Measurements from ENCODE around the gene WFIKKN1.
A peak's percentile ranks its signal among the peaks of the same experiment; 100 is the strongest.

The WFIKKN1 gene

DNA sequence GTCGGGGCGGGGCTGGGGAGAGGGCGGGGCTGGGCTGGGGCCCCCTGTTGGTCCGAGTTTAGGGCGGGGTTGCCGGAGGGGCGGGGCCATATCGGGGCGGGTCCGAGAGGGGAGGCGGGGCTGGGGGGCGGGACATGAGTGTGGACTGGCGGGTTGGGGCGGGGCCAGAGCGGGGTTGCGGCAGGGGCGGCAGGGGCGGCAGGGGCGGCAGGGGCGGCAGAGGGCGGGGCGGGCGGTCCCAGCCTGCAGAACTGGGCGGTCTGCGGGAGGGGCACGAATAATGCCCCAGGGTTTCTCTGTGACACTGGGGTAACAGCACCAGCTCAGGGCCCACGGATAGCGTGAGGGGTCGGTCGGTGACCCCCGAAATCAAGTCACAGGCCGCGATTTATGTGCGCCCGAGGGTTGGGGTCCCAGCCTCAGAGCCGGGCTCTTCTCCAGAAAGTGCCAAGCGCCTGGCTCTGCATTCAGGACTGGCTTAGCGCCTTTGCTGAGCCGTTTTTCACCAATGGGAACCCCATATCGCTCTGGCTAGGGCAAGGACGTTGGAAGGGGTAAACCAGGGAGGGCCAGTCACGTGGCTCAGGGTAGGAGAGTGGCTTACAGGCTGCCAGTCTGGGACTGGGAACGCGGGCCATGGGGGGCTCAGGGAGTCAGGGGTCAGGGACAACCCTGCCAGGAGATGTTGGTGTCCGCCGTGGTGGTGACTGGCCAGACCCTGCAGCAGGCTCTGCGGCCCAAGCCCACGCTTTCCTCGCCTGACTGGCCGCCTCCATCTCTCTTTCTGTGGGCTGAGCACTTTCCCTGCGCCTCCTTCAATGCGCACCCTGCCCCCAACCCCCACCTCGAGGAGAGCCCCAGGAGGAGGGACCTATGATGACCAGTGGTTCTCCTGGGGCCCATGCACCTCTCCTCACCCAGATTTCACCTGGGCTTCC, 6.6 kb downstream of the WFIKKN1 start:
- peak; percentile 72 to 80 for DNase-seq (ENCODE audit: low read depth in 2 of 2)

DNA sequence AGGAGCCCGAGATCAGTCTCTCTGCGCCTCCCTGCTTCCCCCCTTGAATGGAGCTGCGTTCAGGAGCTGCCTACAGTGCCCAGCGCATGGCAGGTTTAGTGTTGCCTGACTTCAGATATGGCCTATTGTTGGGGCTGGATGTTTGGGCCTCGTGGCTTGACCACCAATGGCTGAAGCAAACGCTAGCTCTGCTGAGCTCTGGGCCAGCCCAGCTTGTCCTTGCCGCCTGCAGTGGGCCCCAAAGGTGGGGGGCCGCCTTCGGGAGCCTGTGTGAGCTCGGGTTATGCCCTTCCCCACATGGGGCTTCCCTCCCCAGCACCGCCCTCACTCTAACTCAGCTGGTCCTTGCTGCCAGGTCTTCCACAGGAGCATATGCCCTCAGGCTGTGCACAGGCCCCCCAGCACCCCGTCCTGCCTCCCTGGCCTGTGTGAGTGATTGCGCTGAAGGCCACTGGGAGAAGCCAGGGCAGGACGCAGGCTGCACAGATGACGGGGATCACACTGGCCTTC, 7.3 kb downstream of the WFIKKN1 start:
- no peak for DNase-seq (ENCODE audit: low read depth in 2 of 2)

DNA sequence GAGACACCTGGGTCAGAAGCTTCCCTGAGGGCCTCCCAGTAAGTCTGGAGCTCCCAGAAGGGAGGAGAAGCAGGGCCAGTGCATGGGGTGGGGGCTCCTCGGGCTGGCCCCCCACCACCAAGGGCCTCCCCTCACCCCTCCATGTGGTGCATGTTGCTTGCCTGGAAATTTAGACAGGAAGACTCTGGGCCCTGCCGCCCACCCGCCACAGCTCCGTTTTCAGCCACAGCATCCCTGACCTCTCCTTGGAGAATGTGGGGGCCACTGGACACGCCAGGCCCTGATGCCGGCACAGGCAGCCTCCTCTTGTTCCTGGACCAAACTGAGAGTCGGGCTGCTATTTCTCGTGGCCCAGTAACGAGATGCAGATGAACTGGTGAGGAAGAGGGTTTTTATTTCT, 8.1 kb downstream of the WFIKKN1 start:
- no peak for DNase-seq (ENCODE audit: low read depth in 2 of 2)

DNA sequence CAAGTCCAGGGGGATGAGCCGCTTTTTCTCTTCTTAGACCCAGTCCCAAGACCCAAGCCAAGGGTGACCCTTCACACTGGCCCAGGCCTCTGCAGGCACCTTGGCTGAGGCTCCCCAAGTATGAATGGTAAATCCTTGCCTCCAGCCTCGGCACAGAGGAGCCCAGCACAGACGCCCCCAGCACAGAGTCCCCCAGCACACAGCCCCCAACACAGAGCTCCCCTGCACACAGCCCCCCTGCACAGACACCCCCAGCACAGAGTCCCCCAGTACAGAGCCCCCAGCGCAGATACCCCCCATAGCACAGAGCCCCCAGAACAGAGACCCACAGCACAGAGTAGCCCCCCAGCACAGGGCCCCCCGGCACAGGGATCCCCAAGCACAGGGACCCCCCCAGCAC, 9.8 kb downstream of the WFIKKN1 start:
- no peak for DNase-seq (ENCODE audit: low read depth in 2 of 2)

DNA sequence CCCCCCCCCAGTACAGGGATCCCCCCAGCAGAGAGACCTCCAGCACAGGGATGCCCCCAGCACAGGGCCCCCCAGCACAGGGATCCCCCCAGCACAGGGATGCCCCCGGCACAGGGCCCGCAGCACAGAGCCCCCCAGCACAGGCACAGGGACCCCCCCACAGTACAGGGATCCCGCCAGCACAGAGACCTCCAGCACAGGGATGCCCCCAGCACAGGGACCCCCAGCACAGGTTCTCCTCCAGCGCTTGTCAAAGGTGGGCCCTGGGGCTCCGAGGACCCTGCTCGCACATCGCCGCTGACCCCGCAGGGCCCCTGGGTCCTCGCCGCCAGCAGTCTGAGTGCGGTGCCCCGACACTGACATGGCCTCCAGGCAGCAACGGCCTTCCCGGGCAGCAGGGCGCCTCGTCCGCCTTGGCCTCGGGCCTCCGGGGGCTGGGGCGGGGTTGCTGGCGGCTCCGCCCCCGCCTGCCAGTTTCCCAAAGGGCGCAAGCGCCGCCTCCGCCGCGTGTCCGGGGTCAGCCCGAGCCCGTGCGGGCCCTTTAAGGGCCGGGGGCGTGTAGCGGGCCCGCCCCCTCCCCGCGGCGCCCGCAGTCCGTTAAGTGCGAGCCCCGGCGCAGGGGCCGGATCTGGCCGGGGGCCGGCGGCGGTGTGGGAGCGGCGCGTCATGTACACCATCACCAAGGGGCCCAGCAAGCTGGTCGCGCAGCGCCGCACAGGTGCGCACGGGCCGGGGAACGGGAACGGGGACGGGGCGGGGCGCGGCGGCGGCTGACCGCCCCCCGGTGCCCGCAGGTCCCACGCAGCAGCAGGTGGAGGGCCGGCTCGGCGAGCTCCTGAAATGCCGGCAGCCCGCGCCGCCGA, 10.8 kb downstream of the WFIKKN1 start, which contains the start of gene MCRIP2:
MCRIP2 (plus strand) TSS at position 503 of the 863 bp plus-strand sequence; CDS start at position 667, 164 bp downstream.
- peak in 1 of 2 donors; percentile 44 for DNase-seq (ENCODE audit: low read depth in 2 of 2)

DNA sequence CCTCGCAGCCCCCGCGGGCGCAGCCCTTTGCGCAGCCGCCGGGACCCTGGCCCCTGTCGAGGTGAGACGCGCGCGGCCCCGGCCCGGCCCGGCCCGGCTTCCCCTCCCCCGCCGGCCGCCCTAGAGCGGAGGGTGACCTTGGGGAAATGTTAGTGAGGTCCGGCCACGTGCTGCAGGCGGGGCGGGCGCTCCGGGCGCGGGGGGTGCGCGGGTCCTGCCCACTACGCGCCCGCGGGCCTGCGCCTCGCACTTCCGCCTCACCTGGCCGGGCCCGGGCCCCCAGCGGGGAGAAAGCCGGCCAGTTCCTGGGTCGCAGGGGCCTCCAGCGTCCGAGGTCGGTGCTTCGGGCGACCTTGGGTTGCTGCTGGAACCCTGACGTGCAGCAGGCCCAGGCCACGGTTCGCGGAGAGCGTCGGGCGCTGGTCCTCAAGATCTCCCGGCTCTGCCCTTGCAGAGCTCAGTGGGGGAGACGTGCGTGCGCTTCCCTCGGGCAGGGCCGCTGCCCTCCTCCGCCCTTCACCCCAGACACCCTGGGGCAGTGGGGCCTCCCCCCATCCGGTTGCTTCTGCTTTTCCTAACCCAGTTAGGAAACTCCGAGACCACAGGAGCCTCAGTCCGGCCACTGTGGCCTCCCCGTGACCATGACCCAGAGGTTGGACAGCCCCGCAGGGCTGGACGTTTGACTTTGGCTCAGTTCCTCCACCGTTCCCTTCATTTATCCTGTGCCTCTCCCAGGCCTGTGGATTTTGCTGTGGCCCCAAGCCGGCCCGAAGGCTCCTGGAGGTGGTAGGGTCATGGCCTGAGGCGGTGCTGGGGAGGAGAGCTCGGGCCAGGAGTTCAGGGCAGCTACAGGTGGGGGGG, 11.6 kb downstream of the WFIKKN1 start:
- no peak for DNase-seq (ENCODE audit: low read depth in 2 of 2)

DNA sequence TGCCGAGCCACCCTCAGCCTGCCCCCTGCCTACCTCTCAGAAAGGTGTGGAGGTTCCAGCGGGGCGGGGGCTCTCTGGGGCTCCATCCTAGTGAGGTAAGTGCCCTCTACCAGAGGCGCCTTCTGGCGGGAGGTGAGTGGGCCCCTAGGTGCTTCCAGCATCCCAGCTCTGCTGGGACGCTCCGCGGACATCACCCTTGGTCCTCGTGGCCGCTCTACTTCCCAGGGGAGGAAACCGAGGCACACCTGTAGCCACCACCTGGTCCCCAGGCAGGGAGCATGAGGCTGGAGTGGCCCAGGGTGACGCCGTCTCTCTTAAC, 12.2 kb downstream of the WFIKKN1 start:
- DNase-seq (ENCODE audit: low read depth in 2 of 2), result no peak

DNA sequence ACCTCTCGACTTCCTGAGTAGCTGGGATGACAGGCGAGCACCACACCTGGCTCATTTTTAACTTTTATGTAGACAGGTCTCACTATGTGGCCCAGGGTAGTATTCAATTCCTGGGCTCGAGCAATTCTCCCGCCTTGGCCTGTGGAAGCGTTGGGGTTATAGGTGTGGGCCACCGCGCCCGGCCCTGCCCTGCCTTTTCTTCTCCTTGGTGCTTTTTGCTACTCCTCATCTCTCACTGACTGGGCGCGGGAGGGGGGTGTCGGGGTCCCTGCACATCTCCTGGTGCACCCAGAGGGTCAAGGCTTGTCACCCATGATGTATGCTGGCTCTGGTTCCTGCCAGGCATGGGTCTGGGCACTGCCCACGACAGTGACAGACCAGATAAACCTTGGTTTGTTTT, 13.8 kb downstream of the WFIKKN1 start:
- no peak for DNase-seq (ENCODE audit: low read depth in 2 of 2)

DNA sequence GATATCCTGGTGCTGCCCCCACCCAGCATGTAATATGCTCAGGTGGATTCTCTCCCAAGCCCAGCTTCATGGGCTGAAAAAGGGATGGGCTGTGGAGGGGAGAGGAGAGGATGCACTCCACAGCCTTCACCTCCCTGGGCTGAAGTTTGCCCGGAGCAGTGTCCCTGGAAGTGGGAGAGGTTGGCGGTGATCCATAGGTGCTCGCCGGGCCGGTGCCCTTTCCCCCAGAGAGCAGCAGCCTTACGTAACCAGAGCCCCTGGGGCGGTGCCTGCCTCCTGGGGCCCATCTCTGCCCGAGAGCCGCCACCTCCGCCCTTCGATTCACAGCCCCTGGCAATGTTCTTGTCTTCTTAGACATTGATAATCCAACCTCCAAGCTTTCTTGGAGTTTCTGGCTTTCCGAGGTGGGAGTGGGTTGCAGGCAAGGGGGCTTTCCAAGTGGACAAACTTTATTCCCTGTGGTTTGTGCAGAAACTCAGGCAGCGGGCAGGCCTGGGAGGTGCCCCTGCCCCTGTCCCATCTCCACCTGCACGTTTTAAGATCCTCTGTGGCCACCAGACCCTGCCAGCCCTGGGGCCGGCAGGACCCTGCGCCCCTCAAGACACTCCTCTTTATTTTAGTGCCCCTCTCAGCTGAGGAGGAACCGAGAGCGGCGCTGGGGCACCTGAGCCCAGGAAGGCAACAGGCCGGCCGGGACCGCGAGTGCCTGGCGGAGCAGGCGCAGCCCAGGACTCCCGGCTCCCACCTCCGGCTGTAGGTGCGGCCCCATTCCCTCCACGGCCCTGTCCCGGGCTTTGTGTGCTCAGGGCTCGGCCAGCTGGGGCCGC, 15.3 kb downstream of the WFIKKN1 start:
- no peak for DNase-seq (ENCODE audit: low read depth in 2 of 2)

DNA sequence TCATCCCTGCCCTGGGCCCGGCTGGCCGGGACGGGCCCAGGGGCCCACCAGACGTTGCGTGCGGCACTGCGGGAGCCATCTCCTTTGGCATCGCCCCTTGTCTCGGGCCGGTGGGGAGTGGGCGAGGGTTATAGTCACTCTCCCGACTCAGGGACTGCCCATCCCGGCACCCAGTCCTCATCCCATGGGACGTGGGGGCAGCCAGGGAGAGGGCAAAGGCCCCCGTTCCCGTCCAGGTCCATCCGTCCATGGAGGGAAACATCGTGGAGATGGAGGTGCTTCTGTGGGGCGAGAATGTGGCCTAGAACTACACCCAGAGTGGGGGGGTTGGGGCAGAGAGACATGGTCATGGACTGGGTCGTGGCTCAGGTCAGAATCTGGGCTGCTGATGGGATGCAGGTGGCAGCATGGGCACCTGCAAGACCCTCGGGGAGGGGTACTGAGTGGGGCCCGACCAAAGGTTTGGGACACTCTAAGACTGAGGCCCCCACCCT, 15.9 kb downstream of the WFIKKN1 start:
- DNase-seq (ENCODE audit: low read depth in 2 of 2), result no peak

DNA sequence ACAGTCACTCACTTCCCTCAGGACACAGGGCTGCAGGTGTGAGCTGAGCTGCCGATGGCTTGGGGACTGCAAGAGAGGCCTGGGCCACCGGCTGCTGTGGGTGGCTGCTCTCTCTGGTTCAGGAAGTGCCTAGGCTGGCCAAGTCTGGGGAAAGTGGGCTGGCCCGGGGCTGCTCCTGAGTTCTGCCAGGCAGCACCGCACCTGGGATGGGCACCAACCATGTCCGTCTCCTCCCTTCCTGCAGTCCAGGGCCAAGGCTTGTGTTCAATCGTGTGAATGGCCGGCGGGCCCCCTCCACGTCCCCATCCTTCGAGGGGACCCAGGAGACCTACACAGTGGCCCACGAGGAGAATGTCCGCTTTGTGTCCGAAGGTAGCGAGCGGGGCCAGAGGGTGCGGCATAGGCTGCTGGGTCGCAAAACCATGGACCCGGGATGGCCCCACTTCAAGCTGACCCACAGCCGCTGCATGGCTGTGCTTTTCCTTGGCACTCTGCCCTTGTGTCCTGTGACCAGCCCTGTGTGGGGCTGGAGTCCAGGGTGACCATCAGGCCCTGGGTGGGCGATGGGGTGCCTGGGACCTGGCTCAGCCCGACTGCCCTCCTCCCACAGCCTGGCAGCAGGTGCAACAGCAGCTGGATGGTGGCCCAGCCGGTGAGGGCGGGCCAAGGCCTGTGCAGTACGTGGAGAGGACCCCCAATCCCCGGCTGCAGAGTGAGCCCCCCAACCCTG, 16.6 kb downstream of the WFIKKN1 start:
- no peak for DNase-seq (ENCODE audit: low read depth in 2 of 2)

DNA sequence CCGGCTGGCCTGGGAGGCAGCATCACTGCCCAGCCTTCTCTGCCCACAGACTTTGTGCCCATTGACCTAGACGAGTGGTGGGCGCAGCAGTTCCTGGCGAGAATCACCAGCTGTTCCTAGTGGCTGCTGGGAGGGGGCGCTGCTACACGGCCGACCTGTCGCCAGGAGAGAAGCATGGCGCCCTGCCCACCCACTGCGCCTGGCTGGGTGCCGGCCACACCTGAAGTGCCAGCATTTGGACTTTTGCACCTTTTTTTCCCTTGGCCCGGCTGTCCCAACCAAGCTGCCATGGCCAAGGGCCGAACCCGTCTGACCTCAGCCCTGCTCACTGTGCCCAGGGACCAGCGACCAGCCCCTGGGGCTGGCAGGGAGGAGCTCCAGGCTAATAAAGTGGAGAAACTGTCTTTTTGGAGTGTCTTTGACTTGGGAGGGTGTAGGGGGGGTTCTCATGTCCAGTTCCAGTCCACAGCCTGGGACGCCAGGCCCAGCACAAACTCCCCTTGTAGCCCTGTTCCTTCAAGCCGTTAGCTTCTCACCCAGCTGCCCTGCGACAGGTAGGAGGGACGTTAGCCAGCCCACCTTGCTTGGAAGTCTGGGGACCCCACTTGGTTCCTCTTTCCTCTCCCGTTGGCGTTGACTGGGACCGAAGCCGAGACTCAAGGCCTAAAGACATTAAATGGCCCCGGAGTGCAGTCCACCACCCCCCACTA, 17.4 kb downstream of the WFIKKN1 start:
- no peak for DNase-seq (ENCODE audit: low read depth in 2 of 2)

DNA sequence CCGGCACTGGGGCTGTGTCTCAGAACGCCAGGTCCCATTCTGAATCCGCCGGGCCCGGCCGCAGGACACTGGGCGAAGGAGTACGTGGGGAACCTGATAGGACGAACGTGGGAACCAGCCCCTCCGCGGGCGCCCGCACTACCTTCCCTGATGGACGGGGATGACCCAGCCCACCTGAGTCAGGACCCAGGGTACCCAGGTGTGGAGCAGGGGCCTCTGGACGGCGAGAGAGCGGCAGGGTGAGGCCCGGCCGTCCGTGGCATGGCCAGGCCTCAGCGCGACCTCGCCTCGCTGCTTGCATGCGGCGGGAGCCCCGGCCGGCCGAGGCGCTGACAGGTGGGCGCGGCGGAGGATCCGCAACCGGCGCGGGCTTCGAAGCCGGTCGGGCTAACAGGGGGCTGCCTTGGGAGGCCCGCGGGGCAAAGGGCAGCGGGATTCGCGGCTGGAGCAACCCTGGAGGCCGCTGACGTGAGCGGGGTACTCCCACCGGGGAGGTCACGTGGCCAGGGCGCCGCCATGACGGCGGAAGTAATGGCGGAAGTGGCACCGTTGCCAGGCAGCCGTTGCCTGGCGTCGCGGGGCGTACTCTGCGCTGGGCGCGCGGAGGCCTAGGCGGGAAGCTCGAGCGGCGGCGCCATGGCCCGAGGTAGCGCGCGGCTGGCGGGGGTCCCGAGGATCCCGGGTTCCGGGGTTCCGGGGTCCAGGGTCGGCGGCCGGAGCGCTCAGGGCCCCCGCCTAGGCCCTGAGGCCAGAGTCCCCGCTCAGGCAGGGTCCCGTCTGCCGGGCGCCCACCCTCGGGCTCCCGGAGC, 18.2 kb downstream of the WFIKKN1 start, which contains the start of gene WDR90:
WDR90 (plus strand) TSS at position 585 of the 809 bp plus-strand sequence; CDS start at position 637, 52 bp downstream.
- DNase-seq (ENCODE audit: low read depth in 2 of 2), result peak; percentile 83 to 89

DNA sequence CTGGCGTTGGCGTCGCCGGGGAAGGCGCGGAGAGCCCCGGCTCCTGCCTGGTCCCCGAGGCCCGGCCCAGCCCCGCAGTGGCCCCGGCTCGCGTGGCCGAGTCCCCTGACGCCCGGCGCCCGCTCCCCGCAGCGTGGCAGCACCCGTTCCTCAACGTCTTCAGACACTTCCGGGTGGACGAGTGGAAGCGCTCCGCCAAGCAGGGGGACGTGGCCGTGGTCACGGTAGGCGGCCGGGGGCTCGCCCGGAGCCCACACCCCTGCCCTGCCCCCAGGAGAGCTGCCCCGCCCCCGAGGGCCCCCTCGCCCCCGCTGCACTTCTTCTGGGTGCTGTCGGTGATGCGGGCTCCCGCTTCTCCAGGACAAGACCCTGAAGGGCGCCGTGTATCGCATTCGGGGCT, 18.8 kb downstream of the WFIKKN1 start:
- DNase-seq (ENCODE audit: low read depth in 2 of 2), result no peak

DNA sequence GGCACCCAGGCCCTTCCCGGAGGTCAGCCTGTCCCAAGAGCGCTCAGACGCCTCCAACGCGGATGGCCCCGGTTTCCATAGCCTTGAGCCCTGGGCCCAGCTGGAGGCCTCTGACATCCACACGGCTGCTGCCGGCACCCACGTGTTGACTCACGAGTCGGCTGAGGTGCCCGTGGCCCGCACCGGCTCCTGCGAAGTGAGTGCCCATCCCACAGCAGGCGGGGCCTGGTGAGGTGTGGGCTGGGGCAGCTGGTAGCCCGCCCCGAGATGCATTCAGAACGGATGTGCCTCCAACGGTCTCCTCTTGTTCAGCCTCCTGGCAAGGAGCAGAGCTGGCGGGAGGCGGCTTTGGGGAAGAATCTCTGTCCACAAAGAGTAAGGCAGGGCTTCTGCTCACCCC, 21.1 kb downstream of the WFIKKN1 start:
- no peak for DNase-seq (ENCODE audit: low read depth in 2 of 2)

DNA sequence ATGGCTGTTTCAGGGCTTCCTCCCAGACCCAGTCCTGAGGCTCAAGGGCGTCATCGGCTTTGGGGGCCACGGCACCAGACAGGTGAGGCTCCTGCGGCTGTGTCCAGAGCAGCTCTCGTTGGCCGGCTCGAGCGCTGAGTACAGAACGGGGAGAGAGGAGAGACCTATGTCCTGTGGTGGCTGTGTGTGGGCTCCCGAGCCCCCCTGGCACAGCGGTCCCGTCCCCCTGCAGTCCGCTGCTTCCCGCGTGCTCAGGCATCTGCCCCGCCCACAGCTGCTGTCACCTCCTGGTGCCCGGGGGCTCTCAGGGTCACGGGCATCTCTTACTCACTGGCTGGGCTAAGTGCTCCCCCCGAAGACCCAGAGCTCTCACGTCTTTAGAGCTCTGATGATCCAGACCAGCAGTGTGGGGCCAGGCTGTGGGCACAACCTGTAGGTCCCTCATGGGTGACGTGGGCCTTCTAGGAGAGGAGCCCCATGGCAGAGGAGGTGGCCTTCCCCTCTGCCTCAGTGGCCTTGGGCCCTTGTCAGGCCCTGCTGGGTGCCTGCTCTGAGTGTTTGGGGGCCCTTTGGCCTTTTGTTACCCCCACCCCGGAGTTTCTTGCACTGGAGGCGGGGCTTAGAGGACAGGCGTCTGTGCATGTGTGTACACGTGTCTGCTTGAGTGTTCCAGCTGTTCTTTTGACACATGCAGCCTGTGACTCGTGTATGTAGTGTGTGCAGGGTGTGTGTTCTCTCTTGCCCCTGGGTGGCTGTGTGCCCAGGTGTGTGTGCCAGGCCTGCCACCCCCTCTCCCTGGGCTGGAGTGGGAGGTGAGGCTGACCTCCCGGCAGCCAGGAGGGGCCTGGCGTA, 21.9 kb downstream of the WFIKKN1 start:
- no peak for DNase-seq (ENCODE audit: low read depth in 2 of 2)

DNA sequence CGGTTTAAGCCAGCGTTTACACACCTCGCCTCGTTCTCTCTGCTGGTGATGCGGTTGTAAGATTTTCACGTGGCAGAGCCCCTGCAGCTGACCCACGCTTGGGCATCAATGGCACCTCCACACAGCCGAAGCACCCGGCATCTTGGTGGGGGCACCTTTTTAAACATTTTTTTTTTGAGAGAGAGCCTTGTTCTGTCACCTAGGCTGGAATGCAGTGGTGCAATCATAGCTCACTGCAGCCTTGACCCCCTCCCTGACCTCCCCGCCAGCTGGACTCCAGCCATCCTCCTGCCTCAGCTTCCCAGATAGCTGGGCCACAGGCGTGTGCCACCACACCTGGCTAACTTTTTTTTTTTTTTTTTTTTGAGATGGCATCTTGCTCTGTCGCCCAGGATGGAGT, 23.2 kb downstream of the WFIKKN1 start:
- no peak for DNase-seq (ENCODE audit: low read depth in 2 of 2)

Data from activated CD8-positive, alpha-beta memory T cell treated with anti-CD3 and anti-CD28 coated beads for 4 hours (primary cell).